Fibroblast of pulmonary artery (primary cell): ENCODE data around the gene FBXW9.
"Not testable (repeated sequence)": the region's sequence is repeated elsewhere in the genome, so short reads cannot be mapped to it uniquely, and the experiment has no call there.

Source experiments
- DNase-seq: peaks from one replicate; pipeline ENCODE4 v3.0.0-alpha.2; 2010; ENCODE audit warnings: low read depth
- H3K4me3 ChIP-seq: replicated peaks from 2 replicates; pipeline ENCODE4 v1.5.1; 2011; ENCODE audit warnings: low read depth, mild to moderate bottlenecking, control low read depth, low read length, moderate library complexity
- TF ChIP-seq, protein P1 (sequence below): IDR thresholded peaks from 2 replicates; pipeline ENCODE4 v1.5.1; 2011; ENCODE audit warnings: mild to moderate bottlenecking, control low read depth, low read length, inconsistent platforms; ENCODE audit errors: missing control alignments

The FBXW9 gene

GRCh38 chr19:12649941-12650340 is 46.5 kb downstream of the FBXW9 start:
- TF ChIP-seq, protein P1, sequence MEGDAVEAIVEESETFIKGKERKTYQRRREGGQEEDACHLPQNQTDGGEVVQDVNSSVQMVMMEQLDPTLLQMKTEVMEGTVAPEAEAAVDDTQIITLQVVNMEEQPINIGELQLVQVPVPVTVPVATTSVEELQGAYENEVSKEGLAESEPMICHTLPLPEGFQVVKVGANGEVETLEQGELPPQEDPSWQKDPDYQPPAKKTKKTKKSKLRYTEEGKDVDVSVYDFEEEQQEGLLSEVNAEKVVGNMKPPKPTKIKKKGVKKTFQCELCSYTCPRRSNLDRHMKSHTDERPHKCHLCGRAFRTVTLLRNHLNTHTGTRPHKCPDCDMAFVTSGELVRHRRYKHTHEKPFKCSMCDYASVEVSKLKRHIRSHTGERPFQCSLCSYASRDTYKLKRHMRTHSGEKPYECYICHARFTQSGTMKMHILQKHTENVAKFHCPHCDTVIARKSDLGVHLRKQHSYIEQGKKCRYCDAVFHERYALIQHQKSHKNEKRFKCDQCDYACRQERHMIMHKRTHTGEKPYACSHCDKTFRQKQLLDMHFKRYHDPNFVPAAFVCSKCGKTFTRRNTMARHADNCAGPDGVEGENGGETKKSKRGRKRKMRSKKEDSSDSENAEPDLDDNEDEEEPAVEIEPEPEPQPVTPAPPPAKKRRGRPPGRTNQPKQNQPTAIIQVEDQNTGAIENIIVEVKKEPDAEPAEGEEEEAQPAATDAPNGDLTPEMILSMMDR, result no peak

GRCh38 chr19:12648088-12648487 is 48.3 kb downstream of the FBXW9 start:
- TF ChIP-seq, protein P1, result peak; percentile 22
- no peak for DNase-seq

More at GRCh38 chr19:12649941-12650340, 46.5 kb downstream of the FBXW9 start:
- no peak overlapping the region for H3K4me3 ChIP-seq
- no peak for DNase-seq

GRCh38 chr19:12647490-12648071 is 48.9 kb downstream of the FBXW9 start:
- H3K4me3 ChIP-seq, result peak overlapping the region; percentile 9
- TF ChIP-seq, protein P1, result no peak
- DNase-seq, result peak; percentile 46

More at GRCh38 chr19:12648088-12648487, 48.3 kb downstream of the FBXW9 start:
- peak overlapping the region; percentile 9 for H3K4me3 ChIP-seq

GRCh38 chr19:12647047-12647446 is 49.4 kb downstream of the FBXW9 start:
- H3K4me3 ChIP-seq, result no peak overlapping the region
- TF ChIP-seq, protein P1, result no peak
- DNase-seq, result no peak

DNA sequence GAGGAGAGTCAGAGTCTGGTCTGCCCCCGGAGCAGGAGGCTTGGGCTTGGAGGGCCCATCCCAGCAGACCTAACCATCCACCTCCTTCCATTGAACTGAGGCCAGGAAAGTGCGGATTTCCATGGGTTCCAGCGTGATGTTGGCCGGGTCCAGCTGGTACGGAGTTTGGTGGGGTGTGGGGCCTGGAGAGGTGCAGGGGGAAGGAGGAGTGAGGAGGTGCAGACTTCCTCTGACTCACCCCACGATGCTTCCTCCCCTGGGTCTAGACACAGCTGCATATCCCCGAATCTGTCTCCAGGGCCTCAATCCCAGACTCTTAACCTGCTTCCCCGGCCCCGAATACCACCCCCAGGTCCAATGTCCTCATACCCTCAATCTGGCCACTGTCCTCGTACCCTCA is 49.9 kb downstream of the FBXW9 start:
- TF ChIP-seq, protein P1, result no peak
- DNase-seq, result no peak
- H3K4me3 ChIP-seq, result no peak overlapping the region

DNA sequence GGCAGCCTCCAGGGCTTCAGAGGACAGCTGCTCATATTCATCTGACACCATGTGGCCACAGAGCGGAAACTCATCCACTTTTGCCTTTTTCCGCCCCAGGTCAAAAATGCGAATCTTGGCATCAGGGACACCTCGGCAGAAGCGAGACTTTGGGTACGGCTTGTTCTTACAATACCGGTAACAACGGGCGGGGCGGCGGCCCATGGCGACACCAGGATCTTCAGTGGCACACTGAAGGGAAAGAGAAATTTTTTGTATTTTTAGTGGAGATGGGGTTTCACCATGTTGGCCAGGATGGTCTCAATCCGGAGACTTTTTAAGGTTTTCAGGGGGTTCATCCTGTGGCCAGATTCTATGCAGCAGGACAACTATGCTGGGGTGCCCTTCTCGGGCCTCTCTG is 52.7 kb downstream of the FBXW9 start:
- not testable (repeated sequence) for DNase-seq, H3K4me3 ChIP-seq

- TF ChIP-seq, protein P1, result no peak
- no peak for DNase-seq
- H3K4me3 ChIP-seq, result no peak overlapping the region
Observed at GRCh38 chr19:12642506-12642905, 53.9 kb downstream of the FBXW9 start.
